Activated gamma-delta T cell treated with Interleukin-2 at 50 U/mL for 16 hours (primary cell): ENCODE data around the gene COL16A1.

Source experiments
- DNase-seq: peaks from one replicate; pipeline ENCODE4 v3.0.0-alpha.2; 2020

The COL16A1 gene

DNA sequence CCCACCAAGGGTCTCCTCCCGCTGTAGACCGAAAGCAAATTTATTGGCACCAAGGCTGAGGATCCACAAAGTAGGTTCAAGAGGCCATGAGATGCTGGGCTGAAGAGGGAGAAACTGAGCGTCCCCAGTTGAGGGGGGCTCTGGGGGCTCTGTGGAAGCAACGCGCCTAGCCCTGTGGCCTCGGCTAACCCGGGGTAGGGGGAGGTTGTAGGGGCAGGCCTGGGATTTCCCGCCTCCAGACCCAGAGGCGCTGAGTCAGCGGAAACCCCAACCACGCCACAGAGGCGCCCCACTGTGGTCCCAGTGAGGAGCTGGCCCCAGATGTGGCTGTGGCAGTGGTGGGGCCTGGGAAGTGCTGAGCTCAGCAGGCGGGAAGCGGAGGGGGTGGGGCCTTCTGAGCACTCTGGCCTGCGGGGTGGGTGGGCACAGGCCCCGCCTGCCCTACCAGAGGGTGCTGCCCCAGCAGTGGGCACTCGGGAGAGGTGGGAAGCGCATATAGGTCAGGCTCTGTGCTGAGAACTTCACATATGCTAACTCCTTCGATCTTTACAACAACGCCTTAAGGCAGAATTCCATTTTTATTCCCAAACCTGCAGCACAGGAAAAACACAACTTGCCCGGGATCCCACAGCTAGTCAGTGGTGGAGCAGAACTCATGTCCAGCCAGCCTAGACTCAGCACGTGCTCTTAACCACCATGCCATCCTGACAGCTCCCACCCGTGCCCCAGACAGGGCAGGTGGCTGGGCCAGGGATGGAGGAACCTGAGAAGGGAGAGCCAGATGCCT lies 1.5 kb upstream of the COL16A1 start:
- DNase-seq: peak; percentile 55

DNA sequence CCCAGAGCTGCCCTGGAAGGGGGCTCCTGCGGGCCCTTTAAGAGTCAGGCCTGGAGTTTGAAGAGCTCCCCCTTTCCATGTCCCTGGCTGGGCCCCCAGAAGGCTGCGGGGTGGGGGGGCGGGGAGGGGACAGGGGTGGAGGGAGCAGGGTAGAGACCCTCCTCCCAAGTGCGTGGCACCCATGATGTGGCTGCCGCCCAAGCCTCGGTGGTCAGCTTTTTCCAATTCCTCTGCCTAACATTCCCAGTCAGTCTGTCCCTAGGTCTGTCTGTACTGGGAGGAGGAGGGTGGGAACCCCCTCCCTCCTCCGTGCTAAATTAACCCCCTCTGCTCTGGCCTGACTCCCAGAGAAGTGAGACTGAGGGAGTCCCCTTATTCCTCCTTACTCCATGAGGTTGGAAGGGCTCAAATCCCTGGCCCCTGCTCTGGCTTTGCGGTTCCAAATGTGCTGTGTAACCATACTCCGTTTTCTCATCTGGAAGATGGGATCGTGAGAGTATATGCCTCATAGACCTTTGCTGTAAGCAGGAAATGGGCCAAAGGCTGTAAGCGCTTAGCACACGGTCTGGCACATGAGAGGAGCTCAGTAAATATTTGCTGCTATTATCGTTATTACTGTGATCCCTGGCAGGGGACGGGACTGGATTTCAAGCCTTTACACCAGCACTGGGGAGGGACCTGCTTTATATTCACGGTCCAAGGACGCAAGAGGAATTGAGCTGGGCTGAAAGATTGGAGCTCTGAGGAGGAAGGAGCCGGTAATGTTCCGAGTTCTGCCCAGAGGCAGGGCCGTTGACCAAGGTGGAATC lies 658 bp upstream of the COL16A1 start:
- DNase-seq: no peak

DNA sequence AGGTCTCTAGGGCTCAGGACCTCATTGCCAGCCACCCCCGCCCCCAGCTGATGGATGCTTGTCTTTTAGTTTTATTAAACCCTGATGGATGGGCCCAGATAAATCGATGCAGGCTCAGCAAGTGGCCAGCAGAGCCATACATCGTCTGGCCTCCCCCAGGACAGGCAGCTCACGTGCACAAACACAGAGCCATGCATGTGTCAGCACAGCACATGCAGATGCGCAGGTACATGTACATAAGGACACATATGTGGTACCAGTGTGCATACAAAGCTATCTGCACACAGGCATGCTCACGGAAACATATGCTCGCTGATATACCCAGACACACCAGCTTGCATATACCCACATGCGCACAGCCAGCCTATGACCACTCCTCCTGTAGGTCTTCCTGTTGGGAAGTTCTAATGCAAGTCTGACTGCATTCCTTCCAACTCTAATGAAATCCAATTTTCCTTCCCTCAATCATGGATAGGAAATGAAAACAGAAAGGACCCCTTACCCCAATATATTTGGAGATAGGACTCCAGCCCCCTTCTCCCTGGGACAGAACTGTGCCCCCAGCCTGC lies 897 bp downstream of the COL16A1 start:
- no peak for DNase-seq

DNA sequence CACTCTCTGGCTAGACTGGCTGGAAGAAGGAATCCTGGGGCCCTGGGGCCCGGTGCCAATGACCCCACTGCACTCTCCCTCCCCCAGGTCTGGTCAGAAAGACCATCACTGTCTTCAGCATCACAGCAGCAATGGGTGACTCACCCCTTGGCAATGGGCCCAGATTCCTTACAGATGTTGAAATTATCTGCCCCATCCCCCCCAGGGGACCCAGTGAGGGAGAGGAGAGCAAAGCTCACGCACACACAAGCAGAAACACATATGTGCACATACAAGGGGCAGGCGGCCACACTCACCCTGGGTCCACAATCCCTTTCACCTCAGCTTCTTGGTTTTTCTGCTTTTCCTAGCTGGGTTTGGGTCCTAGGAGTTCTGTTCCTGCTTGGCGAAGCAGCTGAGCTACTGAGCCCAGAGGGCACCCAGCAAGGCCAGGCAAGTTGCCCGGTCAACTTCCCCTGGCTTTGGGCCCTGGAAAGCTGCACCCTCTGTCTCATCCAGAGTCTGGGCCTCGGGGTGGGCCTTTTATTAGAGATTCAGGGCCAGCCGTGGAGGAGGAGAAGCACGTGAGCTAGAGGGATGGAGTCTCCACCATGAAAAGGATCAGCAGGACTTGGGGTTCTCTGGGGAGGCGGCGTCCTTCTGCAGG lies 2.6 kb downstream of the COL16A1 start:
- DNase-seq: peak; percentile 17

DNA sequence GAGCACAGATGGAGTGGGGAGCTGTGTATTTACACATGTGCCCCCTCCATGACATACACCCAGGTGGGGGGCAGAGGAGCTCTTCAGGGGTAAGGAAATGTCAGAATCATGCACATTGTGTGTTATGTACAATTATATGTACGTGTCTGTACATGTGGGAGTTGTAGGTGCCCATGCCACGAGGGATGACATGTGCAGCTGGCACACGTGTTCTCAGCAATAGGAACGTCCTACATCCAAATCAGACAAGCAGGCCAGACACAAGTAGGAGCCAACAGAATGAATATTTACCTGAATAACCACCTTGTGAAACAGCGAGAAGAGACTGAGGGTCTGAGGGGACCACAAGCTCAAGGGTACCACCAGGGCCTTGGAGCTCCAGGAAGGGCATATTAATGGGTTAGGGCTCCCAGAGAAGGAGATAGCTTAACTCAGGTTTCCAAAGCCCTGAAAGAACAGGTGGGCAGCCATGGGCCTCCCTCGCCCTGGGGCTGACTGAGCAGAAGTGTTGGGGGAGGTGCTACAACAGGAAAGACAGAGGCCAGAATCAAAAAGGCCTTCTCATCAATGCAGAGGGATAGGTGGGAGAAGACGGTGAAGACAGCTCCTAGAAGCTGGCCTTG lies 3.2 kb downstream of the COL16A1 start:
- DNase-seq: no peak

DNA sequence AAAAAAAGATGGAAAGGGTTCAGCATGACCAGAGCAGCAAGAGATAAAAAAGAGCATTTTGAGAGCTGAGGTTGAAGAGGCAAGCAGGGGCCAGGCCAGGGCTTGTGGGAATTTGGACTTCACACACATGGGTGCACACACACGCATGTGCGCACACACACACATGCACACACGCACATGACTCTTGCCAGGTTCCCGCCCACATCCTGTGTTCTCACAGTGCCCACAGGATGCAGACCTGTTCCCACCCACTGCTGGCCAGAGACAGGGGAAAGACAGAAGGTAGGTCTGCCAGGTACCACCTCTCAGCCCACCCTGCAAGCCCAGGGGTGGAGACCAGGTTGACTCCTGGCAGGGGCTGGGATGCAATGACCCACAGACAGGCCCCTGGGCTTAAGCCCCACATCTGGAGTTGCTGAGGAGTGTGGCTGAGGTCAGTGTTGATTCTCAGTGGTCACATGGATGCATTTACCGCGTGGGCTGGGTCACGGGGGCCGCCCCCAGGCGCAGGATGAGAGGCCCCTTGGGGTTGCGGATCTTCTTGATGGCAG lies 4.4 kb downstream of the COL16A1 start:
- peak; percentile 36 for DNase-seq

DNA sequence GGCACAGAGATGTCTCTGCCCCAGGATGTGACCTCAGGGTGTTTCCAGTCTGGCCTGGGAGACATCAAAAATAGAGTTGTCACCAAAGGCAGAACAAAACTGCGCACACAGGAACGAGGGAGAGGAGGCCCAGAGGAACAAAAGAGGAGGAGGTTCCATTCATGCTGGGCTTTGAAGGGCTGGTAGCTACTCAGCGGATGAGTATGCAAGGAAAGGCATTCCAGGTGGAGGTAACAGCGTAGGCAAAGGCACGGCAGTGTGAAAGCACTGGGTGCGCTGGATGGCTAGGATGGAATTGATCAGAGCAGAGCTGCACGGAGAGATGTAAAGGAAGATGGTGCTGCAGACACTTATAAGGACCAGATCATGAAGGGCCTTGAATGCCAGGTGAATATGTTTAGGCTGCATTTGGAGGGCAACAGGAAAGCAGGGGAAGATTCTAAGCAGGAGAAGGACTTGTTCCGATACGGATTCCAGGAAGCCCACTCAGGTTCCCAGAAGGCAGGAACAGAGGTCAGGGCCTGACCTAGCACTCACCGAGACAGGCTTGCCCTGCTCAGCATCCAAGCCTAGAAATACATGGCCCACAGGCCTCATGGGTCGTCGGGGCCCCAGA lies 6.3 kb downstream of the COL16A1 start:
- no peak for DNase-seq

DNA sequence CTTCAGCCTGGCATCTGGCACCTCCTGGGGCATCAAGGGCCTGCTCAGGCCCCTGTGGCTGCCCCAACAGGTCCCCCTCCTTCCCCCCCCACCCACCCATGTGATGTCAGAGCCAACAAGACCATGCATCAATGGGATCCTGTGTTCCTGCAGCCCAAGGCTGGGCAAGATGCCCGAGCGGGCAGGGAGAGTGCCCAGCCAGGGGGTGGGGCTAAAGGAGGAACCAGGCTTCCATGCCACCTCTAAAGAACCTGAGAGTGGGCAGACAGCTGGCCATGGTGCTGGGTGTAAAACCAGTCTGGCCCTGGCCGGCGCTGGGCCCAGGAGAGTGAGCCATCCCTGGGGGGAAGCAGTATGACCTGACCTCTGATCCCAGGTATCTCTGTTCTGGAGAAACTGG lies 7.6 kb downstream of the COL16A1 start:
- no peak for DNase-seq

DNA sequence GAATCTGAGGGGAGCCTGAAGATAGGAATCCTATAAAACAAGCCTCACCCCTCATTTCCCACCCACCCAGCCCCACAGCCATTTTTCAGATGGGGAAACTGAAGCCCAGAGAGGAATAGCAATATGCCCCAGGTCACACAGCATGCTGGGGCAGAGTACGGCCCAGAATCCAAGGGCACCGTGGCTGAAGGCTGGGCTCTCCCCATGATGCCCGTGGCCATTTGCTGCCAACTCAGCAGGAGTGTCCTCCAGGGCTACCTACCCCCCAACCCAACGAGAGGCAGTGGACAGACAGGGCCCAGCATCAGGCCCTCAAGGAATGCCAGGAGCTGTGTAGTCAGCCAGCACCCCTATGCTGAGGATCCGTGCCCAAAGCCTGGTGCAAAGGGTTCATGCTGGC lies 8.5 kb downstream of the COL16A1 start:
- DNase-seq: no peak

DNA sequence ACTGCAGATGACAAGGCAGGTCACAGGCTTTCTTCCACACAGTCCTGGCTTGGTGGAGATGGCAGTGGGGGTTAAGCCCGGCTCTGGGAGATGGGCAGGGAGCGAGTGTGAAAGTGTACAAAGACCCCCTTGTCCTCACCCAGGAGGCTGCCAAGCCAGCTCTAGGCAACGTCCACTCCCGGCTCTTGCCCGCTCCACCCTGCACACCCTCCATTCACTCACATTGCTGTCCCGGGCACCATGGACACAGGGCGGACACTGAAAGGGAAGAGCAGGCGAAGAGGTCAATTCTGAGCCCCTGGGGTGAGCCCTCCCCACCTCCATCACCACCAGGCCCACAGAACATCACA lies 8.9 kb downstream of the COL16A1 start:
- no peak for DNase-seq

DNA sequence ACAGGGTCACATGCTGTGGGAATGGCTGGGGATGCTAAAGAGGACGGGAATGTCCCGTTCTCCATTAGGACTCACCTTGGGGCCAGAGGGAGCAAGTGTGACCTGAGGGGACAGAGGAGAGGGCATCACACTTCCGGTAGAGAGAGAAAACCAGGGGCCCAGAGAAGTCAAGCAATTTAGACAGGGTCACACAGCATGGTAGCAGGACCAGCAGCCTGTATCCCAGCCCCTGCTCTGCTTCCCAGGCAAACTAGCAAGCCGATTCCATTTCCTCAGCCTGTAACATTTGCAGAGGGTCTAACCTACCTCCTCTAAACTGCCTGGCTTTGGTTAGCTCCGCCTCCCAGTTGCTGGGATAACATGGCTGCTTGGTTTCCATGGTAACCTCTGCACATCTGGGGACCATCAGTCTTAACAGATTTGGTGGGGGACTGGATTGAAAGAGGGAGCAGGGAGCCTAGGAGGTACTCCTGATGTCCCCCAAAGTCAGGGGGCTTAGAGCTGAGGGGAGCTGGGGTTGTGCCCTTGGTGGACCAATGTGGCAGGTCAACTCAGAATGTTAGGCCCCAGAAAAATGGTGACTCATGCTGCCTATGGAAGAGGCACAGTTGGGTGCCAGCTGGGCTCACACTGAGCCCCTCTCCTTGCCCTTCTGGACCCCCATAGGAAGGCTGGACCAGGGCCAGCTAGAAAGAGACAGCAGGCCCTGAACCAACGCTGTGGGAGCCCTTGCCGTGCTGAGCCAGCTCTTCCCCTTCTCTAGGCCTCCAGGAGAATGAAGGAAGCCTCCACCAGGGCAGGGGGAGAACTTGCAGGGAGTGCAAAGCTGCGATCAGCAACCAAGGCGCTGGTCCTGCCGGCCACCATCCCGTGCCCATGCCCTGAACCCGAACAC lies 9.5 kb downstream of the COL16A1 start:
- no peak for DNase-seq

DNA sequence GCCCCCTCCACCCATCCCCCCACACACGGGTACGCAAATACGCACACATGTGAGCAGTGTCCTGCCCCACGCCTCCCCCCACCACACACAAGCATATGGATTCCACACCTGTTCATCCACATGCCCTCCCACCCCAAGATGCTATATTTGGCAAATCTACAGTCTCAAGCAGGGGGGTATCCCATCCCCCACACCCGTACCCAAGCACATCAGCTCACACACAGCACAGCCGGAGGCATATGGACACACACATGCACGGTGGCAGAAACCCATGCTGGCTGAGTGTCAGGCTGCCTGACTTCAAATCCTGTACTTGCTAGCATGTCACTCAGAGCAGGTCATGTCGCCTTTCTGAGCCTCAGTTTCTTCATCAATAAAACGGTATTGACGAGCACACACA lies 10.6 kb downstream of the COL16A1 start:
- no peak for DNase-seq

DNA sequence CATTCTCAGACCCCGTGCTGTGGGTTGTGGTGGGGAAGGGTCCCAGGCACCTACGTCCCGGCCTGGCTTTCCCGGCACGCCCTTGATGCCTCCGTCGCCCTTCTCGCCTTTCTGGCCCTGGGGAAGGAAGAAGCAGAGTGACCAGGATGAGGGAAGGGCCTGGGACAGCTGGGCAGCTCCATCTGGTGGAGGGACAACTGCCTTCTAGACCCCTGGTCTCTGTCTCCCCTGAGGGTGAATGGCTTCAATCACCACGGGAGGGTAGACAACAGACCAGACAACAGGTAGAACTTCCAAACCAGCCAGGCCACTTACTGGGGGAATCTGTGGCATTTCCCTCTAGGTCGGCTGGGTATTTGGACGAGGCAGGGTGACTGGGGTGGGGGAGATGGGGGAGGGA lies 11.9 kb downstream of the COL16A1 start:
- no peak for DNase-seq

DNA sequence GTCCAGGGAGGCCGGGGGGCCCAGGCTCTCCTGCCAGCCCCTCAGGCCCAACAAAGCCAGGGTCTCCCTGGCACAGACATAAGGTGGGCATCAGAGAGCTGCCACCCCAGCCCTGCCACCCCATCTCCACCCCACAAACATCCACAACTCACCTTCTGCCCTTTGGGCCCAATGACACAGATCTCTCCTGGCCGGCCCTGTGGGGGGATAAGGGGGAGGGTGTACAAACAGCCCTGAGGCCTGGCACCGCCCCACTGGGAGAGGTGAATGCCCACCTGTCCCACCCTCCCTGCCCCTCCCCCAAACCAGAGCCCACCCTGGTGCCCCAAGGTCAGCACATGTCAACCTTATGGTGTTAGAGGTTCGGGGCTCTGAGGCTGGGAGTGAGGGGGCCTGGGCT lies 12.4 kb downstream of the COL16A1 start:
- DNase-seq: no peak

DNA sequence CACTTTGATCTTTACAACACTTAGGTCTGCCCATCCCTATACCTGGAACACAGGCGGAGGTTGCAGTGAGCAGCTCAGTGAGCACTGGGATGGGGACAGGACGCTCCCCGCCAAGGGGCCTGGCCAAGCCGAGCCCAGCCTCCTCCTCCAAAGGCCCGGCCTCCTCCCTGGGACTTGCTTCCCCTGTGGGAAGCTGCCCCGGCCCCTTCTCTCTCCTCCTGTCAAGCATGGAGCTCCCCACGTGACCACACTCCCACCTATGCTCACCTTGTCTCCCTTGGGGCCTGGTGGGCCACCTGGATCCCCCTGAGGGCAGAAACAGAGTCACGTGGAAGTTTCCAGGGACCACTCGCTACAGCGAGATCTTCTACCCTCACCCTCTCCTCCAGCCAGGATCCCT lies 12.9 kb downstream of the COL16A1 start:
- no peak for DNase-seq

DNA sequence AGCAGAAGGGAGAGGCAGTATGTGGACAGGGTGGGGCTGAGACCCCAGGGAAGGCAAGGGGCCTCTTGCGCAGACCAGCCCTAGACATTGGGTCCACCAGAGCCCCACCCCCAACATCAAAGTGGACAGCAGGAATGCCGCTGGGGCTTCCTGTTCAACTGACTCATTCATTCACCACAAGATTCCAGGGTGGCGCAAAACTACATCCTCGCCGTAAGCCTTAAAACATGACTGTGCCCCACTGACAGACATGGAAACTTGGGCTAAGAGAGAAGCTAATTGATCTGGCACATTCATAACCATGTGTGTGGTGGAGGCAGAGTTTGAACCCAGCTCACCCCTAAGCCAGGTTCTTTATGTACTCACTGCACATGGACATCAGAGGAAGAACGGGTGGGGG lies 14.0 kb downstream of the COL16A1 start:
- DNase-seq: no peak

DNA sequence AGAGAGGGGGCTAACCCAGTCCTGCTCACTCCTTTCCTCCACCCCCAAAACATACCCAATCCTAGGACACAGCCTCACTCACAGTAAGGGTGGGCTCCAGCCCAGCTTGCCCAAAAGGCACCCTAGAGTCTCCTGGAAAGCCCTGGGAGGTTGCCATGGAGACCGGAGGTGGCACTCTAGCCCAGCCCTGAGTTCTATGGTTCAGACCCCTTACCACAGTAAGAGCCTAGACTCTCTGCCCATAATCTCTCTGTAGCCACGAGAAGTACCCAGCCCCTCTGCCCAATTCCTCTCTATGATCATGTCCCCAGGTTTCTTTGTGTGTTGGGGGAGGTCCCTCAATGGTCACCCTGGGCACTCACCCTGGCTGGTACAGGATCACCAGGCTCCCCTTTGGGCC lies 14.4 kb downstream of the COL16A1 start:
- no peak for DNase-seq

DNA sequence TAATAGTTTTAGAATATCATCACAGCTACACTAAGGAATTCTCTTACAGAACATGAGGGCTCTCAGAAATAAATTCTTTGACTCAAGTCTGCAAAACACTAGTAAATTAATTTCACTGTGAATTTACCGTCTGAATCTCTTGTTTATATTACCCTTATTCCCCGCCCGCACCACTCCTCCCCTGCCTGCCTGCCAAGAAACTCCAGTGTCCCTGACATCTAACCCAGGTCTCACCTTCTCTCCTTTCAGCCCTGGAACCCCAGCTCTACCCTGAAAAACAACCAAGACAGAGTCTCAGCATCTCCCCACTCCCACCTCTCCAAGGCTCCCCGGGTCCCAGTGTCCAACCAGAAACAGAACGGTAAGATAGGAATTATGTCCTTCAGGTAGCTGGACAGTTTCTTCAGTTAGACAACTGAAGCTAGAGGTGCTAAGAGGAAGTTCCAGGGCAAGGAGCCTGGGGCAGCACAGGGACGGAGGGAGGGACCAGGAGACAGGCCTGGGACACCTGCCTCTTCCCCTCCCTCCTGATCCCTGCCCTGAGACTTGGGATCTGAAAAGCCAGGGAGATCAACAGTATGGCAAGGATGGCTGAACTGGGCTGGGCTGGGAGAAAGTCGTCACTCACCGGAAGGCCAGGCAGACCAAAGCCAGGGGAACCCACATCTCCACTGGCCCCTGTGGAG lies 15.4 kb downstream of the COL16A1 start:
- no peak for DNase-seq

DNA sequence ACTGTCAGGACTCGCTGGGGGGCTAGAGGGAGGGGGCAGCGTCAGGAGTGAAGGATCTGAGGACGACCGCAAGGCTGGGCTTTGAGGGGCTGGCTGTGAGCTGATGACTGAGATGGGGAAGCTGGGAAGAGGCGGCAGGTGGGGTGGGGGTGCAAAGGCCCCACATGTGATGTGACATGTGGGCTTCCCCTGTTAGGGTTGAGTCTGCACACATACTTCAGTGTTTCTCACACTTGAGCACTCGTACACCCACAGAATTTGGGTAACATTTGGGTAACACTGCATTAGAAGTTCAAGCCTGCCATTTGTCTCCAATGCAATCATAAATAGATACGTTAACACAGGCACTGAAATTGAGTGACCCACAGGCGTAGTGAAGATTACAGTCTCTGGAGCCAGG lies 16.2 kb downstream of the COL16A1 start:
- no peak for DNase-seq

DNA sequence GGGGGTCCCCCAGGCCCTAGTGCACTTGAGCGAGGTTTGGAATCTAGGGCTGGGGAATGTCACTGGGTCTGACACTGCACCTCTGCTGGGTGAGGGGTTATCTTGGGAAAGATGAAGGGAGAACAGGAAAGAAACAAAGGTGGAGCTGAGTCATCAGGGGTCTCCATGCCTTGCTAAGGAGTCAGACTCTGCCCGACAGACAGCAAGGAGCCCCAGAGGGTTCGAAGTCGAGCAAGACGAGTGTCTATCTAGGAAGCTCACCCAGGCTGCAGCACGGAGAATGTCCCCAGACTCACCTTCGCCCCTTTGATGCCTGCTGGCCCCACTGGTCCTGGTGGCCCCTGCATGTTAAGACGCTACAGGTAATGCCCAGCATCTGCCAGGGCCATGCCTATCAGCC lies 18.0 kb downstream of the COL16A1 start:
- DNase-seq: no peak

DNA sequence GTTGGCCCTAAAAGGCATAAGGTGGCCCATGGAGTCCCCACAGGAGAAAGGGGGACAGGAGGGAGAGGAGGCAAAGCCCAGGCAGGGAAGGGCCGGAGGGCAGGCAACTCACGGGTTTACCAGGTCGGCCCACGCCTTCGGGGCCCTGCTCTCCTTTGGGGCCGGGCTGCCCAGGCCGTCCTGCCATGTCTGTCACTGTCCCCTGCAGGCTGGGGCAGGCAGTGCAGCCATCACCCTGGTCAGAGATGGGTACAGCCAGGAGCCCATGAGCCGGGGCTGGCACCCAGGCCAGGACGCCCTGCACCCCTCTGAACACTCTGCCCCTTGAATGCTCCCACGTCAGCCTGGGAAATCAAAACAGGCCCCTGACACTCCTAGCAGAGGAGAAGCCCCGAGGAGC lies 19.8 kb downstream of the COL16A1 start:
- no peak for DNase-seq
